Measurements from ENCODE around the gene PEAR1. TPM values are rescaled to one million over a fixed set of nuclear protein-coding genes. Genes with fewer than 3 reads are reported as not detected.

PEAR1 gene
- total RNA-seq, 2 donors from 2014 or later, result 0.07 TPM; not detected in 1

- peaks cover 2% of the 10 kb centered on the region for H3K27me3 Mint-ChIP-seq (ENCODE audit: low read depth)
- no peaks in the 10 kb centered on the region for H3K36me3 Mint-ChIP-seq (ENCODE audit: insufficient read depth in 2 of 2)
- ATAC-seq (replicated peaks in 1 of 2) (no peak), DNase-seq (no peak)
- no peak overlapping the region for H3K27ac Mint-ChIP-seq
- H3K4me3 Mint-ChIP-seq, result no peak overlapping the region
- H3K9me3 Mint-ChIP-seq, result no peaks in the 10 kb centered on the region
- no peaks in the 10 kb centered on the region for H3K4me1 Mint-ChIP-seq (ENCODE audit: low read depth)
Measured at GRCh38 chr1:156937883-156938282, 44.4 kb downstream of the PEAR1 start.

DNA sequence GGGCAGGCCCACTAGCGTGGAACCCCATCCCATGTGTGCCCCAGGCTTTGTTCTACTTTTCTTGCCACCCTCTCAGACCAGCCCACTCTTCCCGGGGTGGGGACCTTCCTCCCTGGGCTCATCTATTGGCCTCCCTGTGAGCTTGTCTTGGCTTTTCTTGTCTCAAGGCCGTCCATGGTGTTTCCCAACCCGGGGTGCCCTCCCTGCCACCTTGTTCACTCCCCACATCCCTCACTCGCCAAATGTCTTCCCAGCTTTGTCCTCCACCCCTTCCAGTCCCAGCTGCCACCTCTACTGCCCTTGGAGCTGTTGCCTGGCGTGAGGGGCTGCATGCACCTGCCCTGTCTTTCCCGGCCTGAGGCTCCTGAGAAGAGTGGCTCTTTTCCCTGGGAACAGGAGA is 45.3 kb downstream of the PEAR1 start:
- H3K27me3 Mint-ChIP-seq (ENCODE audit: low read depth), result no peaks in the 10 kb centered on the region
- no peak overlapping the region for H3K27ac Mint-ChIP-seq
- no peaks in the 10 kb centered on the region for H3K4me1 Mint-ChIP-seq (ENCODE audit: low read depth)
- ATAC-seq (replicated peaks in 1 of 2) (no peak), DNase-seq (no peak)
- no peaks in the 10 kb centered on the region for H3K9me3 Mint-ChIP-seq
- no peaks in the 10 kb centered on the region for H3K36me3 Mint-ChIP-seq (ENCODE audit: insufficient read depth in 2 of 2)
- H3K4me3 Mint-ChIP-seq, result no peak overlapping the region

DNA sequence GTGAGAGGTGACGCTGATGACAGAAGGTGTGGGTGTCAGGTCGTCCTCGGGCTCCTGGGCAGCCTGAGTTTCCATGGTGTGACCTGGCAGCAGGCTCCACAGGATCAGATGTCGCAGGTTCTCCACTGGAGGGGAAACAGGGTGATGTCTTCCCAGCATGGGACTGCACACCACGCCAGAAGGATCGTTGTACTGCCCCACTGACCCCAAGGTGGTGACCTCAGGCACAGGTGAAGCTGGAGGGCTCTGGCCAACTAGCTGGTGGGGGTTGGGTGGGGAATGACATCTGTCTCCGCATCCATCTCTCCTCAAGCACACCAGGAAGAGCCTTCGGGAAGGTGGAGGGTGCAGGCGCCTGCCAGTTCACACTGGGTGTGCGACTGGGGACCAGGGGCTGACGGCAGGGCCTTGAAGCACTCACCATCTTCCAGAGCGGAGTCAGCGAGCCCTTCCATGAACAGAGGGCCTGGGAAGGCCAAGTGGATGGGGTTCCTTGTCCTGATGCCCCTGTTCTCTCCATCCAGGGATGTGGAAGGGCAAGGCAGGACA is 46.3 kb downstream of the PEAR1 start:
- Mint-ChIP-seq H3K27me3 (ENCODE audit: low read depth) (no peaks in the 10 kb centered on the region), H3K4me3 (no peak overlapping the region), H3K36me3 (ENCODE audit: insufficient read depth in 2 of 2) (no peaks in the 10 kb centered on the region), H3K4me1 (ENCODE audit: low read depth) (no peaks in the 10 kb centered on the region), H3K27ac (no peak overlapping the region), H3K9me3 (no peaks in the 10 kb centered on the region)
- ATAC-seq (replicated peaks in 1 of 2), result no peak
- DNase-seq, result no peak

- no peaks in the 10 kb centered on the region for H3K36me3 Mint-ChIP-seq (ENCODE audit: insufficient read depth in 2 of 2)
- H3K27me3 Mint-ChIP-seq (ENCODE audit: low read depth), result no peaks in the 10 kb centered on the region
- DNase-seq (no peak), ATAC-seq (replicated peaks in 1 of 2) (no peak)
- no peak overlapping the region for H3K27ac Mint-ChIP-seq
- no peaks in the 10 kb centered on the region for H3K4me1 Mint-ChIP-seq (ENCODE audit: low read depth)
- H3K4me3 Mint-ChIP-seq, result no peak overlapping the region
- no peaks in the 10 kb centered on the region for H3K9me3 Mint-ChIP-seq
Measured at GRCh38 chr1:156941675-156942074, 48.2 kb downstream of the PEAR1 start.

- ATAC-seq (replicated peaks in 1 of 2) (no peak), DNase-seq (no peak)
- Mint-ChIP-seq H3K36me3 (ENCODE audit: insufficient read depth in 2 of 2) (no peaks in the 10 kb centered on the region), H3K9me3 (no peaks in the 10 kb centered on the region), H3K4me1 (ENCODE audit: low read depth) (no peaks in the 10 kb centered on the region), H3K4me3 (no peak overlapping the region), H3K27me3 (ENCODE audit: low read depth) (no peaks in the 10 kb centered on the region), H3K27ac (no peak overlapping the region)
Measured at GRCh38 chr1:156942176-156942575, 48.7 kb downstream of the PEAR1 start.

DNA sequence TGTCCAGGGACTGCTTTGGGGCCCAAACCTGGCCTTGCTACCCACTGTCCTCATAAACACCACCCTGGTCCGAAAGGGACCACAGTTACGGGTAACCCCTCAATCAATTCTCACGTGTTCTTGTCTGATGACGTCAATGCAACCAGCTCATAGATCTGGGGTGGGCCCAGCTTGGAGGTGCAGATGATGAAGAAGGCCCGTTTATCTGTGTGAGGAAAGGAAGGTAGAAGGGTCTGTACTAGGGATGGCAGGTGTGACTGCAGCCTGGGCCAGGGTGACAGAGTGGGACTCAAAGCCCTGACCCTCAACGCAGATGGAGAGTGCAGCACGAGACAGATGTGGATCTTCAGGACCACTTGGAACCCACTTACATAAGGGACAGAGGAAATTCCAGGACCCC is 49.1 kb downstream of the PEAR1 start:
- H3K27me3 Mint-ChIP-seq (ENCODE audit: low read depth), result no peaks in the 10 kb centered on the region
- H3K9me3 Mint-ChIP-seq, result no peaks in the 10 kb centered on the region
- DNase-seq (no peak), ATAC-seq (replicated peaks in 1 of 2) (no peak)
- H3K4me1 Mint-ChIP-seq (ENCODE audit: low read depth), result no peaks in the 10 kb centered on the region
- H3K27ac Mint-ChIP-seq, result no peak overlapping the region
- no peaks in the 10 kb centered on the region for H3K36me3 Mint-ChIP-seq (ENCODE audit: insufficient read depth in 2 of 2)
- H3K4me3 Mint-ChIP-seq, result no peak overlapping the region

DNA sequence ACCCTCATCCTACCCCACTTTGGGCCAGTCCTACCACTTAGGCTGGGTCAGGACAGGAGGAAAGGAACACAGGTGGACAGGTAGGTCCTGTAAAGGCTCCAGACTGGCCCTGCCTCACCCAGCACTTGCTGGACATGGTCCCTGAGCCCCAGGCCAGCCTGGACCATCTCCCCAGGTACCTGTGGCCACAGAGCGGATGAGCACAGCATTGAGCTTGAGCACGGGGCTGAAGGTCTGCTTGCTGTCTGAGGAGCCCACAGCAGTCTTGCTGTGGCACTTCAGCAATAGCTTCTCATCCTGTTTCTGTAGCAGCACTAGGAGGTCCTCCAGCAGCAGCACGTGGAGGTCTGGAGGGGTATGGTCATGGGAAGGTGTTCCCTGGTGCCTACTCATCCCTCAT is 50.2 kb downstream of the PEAR1 start:
- no peaks in the 10 kb centered on the region for H3K36me3 Mint-ChIP-seq (ENCODE audit: insufficient read depth in 2 of 2)

DNA sequence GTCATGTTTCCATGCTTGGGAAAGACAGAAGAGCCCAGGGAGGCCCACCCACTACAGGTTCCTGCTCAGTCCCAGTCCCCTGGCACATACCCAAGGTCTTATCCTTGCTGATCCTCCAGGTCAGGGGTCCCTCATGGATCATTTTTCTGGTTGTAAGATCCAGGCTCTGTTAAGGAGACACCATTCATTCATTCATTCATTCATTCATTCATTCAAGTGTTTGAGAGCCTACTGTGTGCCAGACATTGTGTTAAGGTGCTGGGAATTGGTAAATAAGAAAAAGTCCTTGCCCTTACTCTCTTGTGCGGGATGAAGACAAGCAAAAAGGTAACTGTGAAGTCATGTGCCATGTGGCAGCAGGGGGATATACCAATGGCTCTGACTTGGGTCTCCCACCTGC is 50.8 kb downstream of the PEAR1 start:
- Mint-ChIP-seq H3K9me3 (no peaks in the 10 kb centered on the region), H3K4me3 (no peak overlapping the region), H3K27ac (no peak overlapping the region), H3K4me1 (ENCODE audit: low read depth) (no peaks in the 10 kb centered on the region), H3K27me3 (ENCODE audit: low read depth) (no peaks in the 10 kb centered on the region), H3K36me3 (ENCODE audit: insufficient read depth in 2 of 2) (no peaks in the 10 kb centered on the region)
- ATAC-seq (replicated peaks in 1 of 2), result no peak
- DNase-seq, result no peak

More for the DNA sequence above, 50.2 kb downstream of the PEAR1 start:
- Mint-ChIP-seq H3K4me1 (ENCODE audit: low read depth) (no peaks in the 10 kb centered on the region), H3K27ac (no peak overlapping the region), H3K9me3 (no peaks in the 10 kb centered on the region), H3K27me3 (ENCODE audit: low read depth) (no peaks in the 10 kb centered on the region), H3K4me3 (no peak overlapping the region)
- DNase-seq, result no peak
- ATAC-seq (replicated peaks in 1 of 2), result no peak

- no peaks in the 10 kb centered on the region for H3K9me3 Mint-ChIP-seq
- H3K36me3 Mint-ChIP-seq (ENCODE audit: insufficient read depth in 2 of 2), result no peaks in the 10 kb centered on the region
Measured at GRCh38 chr1:156944848-156945247, 51.3 kb downstream of the PEAR1 start.

DNA sequence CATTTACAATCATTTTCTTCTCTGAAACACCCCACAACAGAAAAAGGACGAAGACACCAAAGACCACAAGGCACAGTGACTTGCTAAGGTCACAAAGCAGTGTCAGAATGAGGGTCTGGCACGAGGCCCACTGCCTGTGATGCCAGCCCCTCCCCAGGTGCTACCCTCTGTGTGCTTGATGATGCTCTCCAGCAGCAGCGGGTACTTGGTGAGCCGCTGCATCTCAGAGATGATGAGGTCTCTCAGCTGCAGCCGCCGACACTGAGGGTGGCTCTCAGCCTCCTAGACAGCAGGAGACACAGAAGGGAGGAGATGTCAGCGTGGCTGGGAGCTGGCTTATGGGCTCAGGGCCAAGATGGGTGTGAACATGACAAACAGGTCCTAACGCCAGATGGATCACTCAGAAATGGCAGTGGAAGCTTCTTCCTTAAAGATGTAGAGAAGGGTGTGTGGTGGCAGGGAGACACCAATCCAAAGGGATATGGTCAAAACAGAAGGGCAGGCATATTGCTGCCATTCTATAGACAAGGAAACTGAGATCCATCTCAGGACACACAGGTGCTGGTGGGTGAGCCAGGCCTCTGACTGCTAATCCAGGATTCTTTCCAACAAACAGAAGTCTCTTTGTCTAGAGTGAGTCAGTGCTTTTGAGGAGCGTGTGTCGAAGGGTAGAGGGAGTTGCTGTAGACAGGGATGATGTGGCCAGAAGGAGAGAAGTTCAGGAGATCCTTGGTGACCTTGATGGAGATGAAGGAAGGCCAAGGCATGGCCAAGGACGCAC is 52.6 kb downstream of the PEAR1 start:
- Mint-ChIP-seq H3K4me3 (no peak overlapping the region), H3K4me1 (ENCODE audit: low read depth) (peaks cover under 1% of the 10 kb centered on the region), H3K9me3 (no peaks in the 10 kb centered on the region), H3K27ac (no peak overlapping the region), H3K36me3 (ENCODE audit: insufficient read depth in 2 of 2) (peaks cover 0 to under 1% of the 10 kb centered on the region in 2 donors), H3K27me3 (ENCODE audit: low read depth) (no peaks in the 10 kb centered on the region)
- no peak for DNase-seq
- ATAC-seq (replicated peaks in 1 of 2), result no peak

More at GRCh38 chr1:156944848-156945247, 51.3 kb downstream of the PEAR1 start:
- Mint-ChIP-seq H3K27ac (no peak overlapping the region), H3K4me1 (ENCODE audit: low read depth) (no peaks in the 10 kb centered on the region), H3K4me3 (no peak overlapping the region), H3K27me3 (ENCODE audit: low read depth) (no peaks in the 10 kb centered on the region)
- ATAC-seq (replicated peaks in 1 of 2) (no peak), DNase-seq (no peak)

- Mint-ChIP-seq H3K4me1 (ENCODE audit: low read depth) (peaks cover 5% of the 10 kb centered on the region), H3K4me3 (no peak overlapping the region), H3K9me3 (no peaks in the 10 kb centered on the region), H3K36me3 (ENCODE audit: insufficient read depth in 2 of 2) (peaks cover 0 to 2% of the 10 kb centered on the region in 2 donors), H3K27ac (no peak overlapping the region), H3K27me3 (ENCODE audit: low read depth) (no peaks in the 10 kb centered on the region)
- DNase-seq (no peak), ATAC-seq (replicated peaks in 1 of 2) (no peak)
Measured at GRCh38 chr1:156947127-156947526, 53.6 kb downstream of the PEAR1 start.

- H3K4me1 Mint-ChIP-seq (ENCODE audit: low read depth), result peaks cover 5% of the 10 kb centered on the region
- ATAC-seq (replicated peaks in 1 of 2), result no peak
- H3K4me3 Mint-ChIP-seq, result no peak overlapping the region
- no peak overlapping the region for H3K27ac Mint-ChIP-seq
- peaks cover 0 to 2% of the 10 kb centered on the region in 2 donors for H3K36me3 Mint-ChIP-seq (ENCODE audit: insufficient read depth in 2 of 2)
- no peaks in the 10 kb centered on the region for H3K9me3 Mint-ChIP-seq
- DNase-seq, result no peak
- H3K27me3 Mint-ChIP-seq (ENCODE audit: low read depth), result no peaks in the 10 kb centered on the region
Measured at GRCh38 chr1:156947818-156948525, 54.5 kb downstream of the PEAR1 start.

- H3K27ac Mint-ChIP-seq, result no peak overlapping the region
- H3K27me3 Mint-ChIP-seq (ENCODE audit: low read depth), result no peaks in the 10 kb centered on the region
- no peak for DNase-seq
Measured at GRCh38 chr1:156948708-156949107, 55.2 kb downstream of the PEAR1 start.

More at GRCh38 chr1:156948708-156949107, 55.2 kb downstream of the PEAR1 start:
- Mint-ChIP-seq H3K9me3 (no peaks in the 10 kb centered on the region), H3K4me1 (ENCODE audit: low read depth) (peaks cover 5% of the 10 kb centered on the region), H3K4me3 (no peak overlapping the region), H3K36me3 (ENCODE audit: insufficient read depth in 2 of 2) (peaks cover 0 to 2% of the 10 kb centered on the region in 2 donors)
- ATAC-seq (replicated peaks in 1 of 2), result no peak

Measured in activated T-cell treated with anti-CD3 and anti-CD28 coated beads, Interleukin-2, amount 50 U/mL, for 72 hours (primary cell).